Activated CD4-positive, alpha-beta T cell treated with anti-CD3 and anti-CD28 coated beads, Interleukin-2, amount 10 ng/mL, durations not matched to agents 24 days and 14 days (primary cell): ENCODE data around the gene TAP1. TPM values are rescaled to one million over a fixed set of nuclear protein-coding genes. Genes with fewer than 3 reads are reported as not detected.
"Not testable (repeated sequence)": the region's sequence is repeated elsewhere in the genome, so short reads cannot be mapped to it uniquely, and the experiment has no call there.

ENCODE experiments used
- DNase-seq: peaks from one replicate; pipeline ENCODE4 v3.0.0; 2022
- H3K27ac Mint-ChIP-seq: one replicate; pipeline ENCODE4 v1.8.0; 2022; ENCODE audit warnings: mild to moderate bottlenecking, mixed read lengths
- H3K27me3 Mint-ChIP-seq: one replicate; pipeline ENCODE4 v1.8.0; 2022; ENCODE audit warnings: mixed read lengths
- H3K36me3 Mint-ChIP-seq: one replicate; pipeline ENCODE4 v1.8.0; 2022; ENCODE audit warnings: low read depth, mild to moderate bottlenecking, mixed read lengths
- H3K4me1 Mint-ChIP-seq: one replicate; pipeline ENCODE4 v1.8.0; 2021; ENCODE audit warnings: mixed read lengths
- H3K4me3 Mint-ChIP-seq: one replicate; pipeline ENCODE4 v1.8.0; 2022; ENCODE audit warnings: mild to moderate bottlenecking, moderate library complexity, mixed read lengths
- H3K9me3 Mint-ChIP-seq: one replicate; pipeline ENCODE4 v1.8.0; 2021; ENCODE audit warnings: mixed read lengths
- intact Hi-C: fragments of 100-400 bp; cut with micrococcal nuclease; formaldehyde crosslinking; loops from one replicate; pipeline ENCODE4 v1.15.1; 2023
- total RNA-seq: library from RNA; stranded (reverse); gene quantifications from 2 replicates; pipeline ENCODE4 v1.2.3, GENCODE V29; 2022

The TAP1 gene
- total RNA-seq, 1 donor from 2014 or later = 275 TPM

- H3K4me1 Mint-ChIP-seq = no peaks in the 10 kb centered on the region
- no peak overlapping the region for H3K27ac Mint-ChIP-seq
- intact Hi-C loops = no loop called here
- peaks cover 4% of the 10 kb centered on the region for H3K27me3 Mint-ChIP-seq
- no peak overlapping the region for H3K4me3 Mint-ChIP-seq
- no peaks in the 10 kb centered on the region for H3K9me3 Mint-ChIP-seq
- no peak for DNase-seq
- H3K36me3 Mint-ChIP-seq = peaks cover 23% of the 10 kb centered on the region
Measured at GRCh38 chr6:32876603-32877002, 23.1 kb upstream of the TAP1 start.

GRCh38 chr6:32873947-32874346 is 20.4 kb upstream of the TAP1 start:
- peak; percentile 41 for DNase-seq
- H3K4me3 Mint-ChIP-seq, H3K27me3 Mint-ChIP-seq, H3K4me1 Mint-ChIP-seq, H3K27ac Mint-ChIP-seq, intact Hi-C loops, H3K9me3 Mint-ChIP-seq: not testable (repeated sequence)
- H3K36me3 Mint-ChIP-seq = peaks cover 13% of the 10 kb centered on the region

- intact Hi-C loops = loop anchor here (1.0 to 5.0 kb wide), 5 partner anchors 14 to 454 kb away; partner anchors contain the start of genes PSMB9 and TAP2
- Mint-ChIP-seq H3K36me3 (peaks cover 16% of the 10 kb centered on the region), H3K9me3 (no peaks in the 10 kb centered on the region), H3K4me3 (no peak overlapping the region), H3K27ac (no peak overlapping the region), H3K4me1 (peaks cover 31% of the 10 kb centered on the region), H3K27me3 (peaks cover 2% of the 10 kb centered on the region)
- peak; percentile 95 for DNase-seq
Measured at GRCh38 chr6:32868257-32868788, 14.8 kb upstream of the TAP1 start.

GRCh38 chr6:32867554-32868256 is 14.2 kb upstream of the TAP1 start:
- no peaks in the 10 kb centered on the region for H3K9me3 Mint-ChIP-seq
- intact Hi-C loops = loop anchor here (1.0 to 5.0 kb wide), 5 partner anchors 13 to 453 kb away; partner anchors contain the start of genes PSMB9 and TAP2
- DNase-seq = peak; percentile 34
- H3K4me3 Mint-ChIP-seq = peak overlapping the region; percentile 18
- H3K27me3 Mint-ChIP-seq = peaks cover 2% of the 10 kb centered on the region
- H3K36me3 Mint-ChIP-seq = peaks cover 21% of the 10 kb centered on the region
- H3K27ac Mint-ChIP-seq = peak overlapping the region; percentile 84
- H3K4me1 Mint-ChIP-seq = peaks cover 31% of the 10 kb centered on the region

- intact Hi-C loops = loop anchor here (5.0 kb wide), 1 partner anchor 40 kb away; no protein-coding TSS in a partner anchor
- H3K4me3 Mint-ChIP-seq = peak overlapping the region; percentile 18
- H3K27me3 Mint-ChIP-seq = peaks cover 2% of the 10 kb centered on the region
- peaks cover 31% of the 10 kb centered on the region for H3K4me1 Mint-ChIP-seq
- H3K9me3 Mint-ChIP-seq = no peaks in the 10 kb centered on the region
- H3K27ac Mint-ChIP-seq = peak overlapping the region; percentile 84
- DNase-seq = peak; percentile 66
- H3K36me3 Mint-ChIP-seq = peaks cover 20% of the 10 kb centered on the region
Measured at GRCh38 chr6:32867022-32867477, 13.5 kb upstream of the TAP1 start.

- peak; percentile 57 for DNase-seq
- H3K4me3 Mint-ChIP-seq = no peak overlapping the region
- peaks cover 27% of the 10 kb centered on the region for H3K36me3 Mint-ChIP-seq
- peaks cover 27% of the 10 kb centered on the region for H3K4me1 Mint-ChIP-seq
- H3K27ac Mint-ChIP-seq = peak overlapping the region; percentile 68
- H3K27me3 Mint-ChIP-seq = no peaks in the 10 kb centered on the region
- intact Hi-C loops = loop anchor here (5.0 kb wide), 1 partner anchor 39 kb away; no protein-coding TSS in a partner anchor
- H3K9me3 Mint-ChIP-seq = no peaks in the 10 kb centered on the region
Measured at GRCh38 chr6:32865724-32866443, 12.4 kb upstream of the TAP1 start.

- Mint-ChIP-seq H3K36me3 (peaks cover 50% of the 10 kb centered on the region), H3K4me3 (no peak overlapping the region), H3K27ac (no peak overlapping the region), H3K27me3 (no peaks in the 10 kb centered on the region), H3K9me3 (no peaks in the 10 kb centered on the region), H3K4me1 (peaks cover 39% of the 10 kb centered on the region)
- intact Hi-C loops = no loop called here
- no peak for DNase-seq
Measured at GRCh38 chr6:32862725-32863124, 9.2 kb upstream of the TAP1 start.

- no peak for DNase-seq
- Mint-ChIP-seq H3K36me3 (peaks cover 64% of the 10 kb centered on the region), H3K27me3 (no peaks in the 10 kb centered on the region), H3K4me3 (no peak overlapping the region), H3K4me1 (peaks cover 42% of the 10 kb centered on the region), H3K9me3 (no peaks in the 10 kb centered on the region), H3K27ac (peak overlapping the region; percentile 3)
- intact Hi-C loops = no loop called here
Measured at GRCh38 chr6:32860674-32861073, 7.2 kb upstream of the TAP1 start.

GRCh38 chr6:32858194-32858593 is 4.7 kb upstream of the TAP1 start:
- H3K4me1 Mint-ChIP-seq = peaks cover 41% of the 10 kb centered on the region
- no peaks in the 10 kb centered on the region for H3K27me3 Mint-ChIP-seq
- DNase-seq = peak; percentile 49
- intact Hi-C loops = loop anchor here (10.0 kb wide), 1 partner anchor 1193 kb away; the partner anchor contains the start of genes C6orf47, CSNK2B, GPANK1 and LY6G5B
- H3K27ac Mint-ChIP-seq = peak overlapping the region; percentile 69
- H3K4me3 Mint-ChIP-seq = peak overlapping the region; percentile 50
- peaks cover 65% of the 10 kb centered on the region for H3K36me3 Mint-ChIP-seq
- H3K9me3 Mint-ChIP-seq = no peaks in the 10 kb centered on the region

GRCh38 chr6:32857156-32857891 is 3.8 kb upstream of the TAP1 start:
- Mint-ChIP-seq H3K4me3 (peak overlapping the region; percentile 50), H3K27me3 (no peaks in the 10 kb centered on the region), H3K9me3 (no peaks in the 10 kb centered on the region), H3K36me3 (peaks cover 69% of the 10 kb centered on the region), H3K27ac (peak overlapping the region; percentile 69), H3K4me1 (peaks cover 41% of the 10 kb centered on the region)
- intact Hi-C loops = loop anchor here (10.0 kb wide), 1 partner anchor 1193 kb away; the partner anchor contains the start of genes C6orf47, CSNK2B, GPANK1 and LY6G5B
- DNase-seq = peak; percentile 52

GRCh38 chr6:32855467-32856174 is 2.1 kb upstream of the TAP1 start:
- Mint-ChIP-seq H3K4me1 (peaks cover 55% of the 10 kb centered on the region), H3K4me3 (peak overlapping the region; percentile 97), H3K27me3 (no peaks in the 10 kb centered on the region), H3K27ac (peak overlapping the region; percentile 96), H3K9me3 (no peaks in the 10 kb centered on the region), H3K36me3 (peaks cover 73% of the 10 kb centered on the region)
- intact Hi-C loops = loop anchor here (10.0 kb wide), 1 partner anchor 1191 kb away; the partner anchor contains the start of genes C6orf47, CSNK2B, GPANK1 and LY6G5B
- DNase-seq = peak; percentile 60

GRCh38 chr6:32854376-32855178 is 1.1 kb upstream of the TAP1 start:
- peak overlapping the region; percentile 96 for H3K27ac Mint-ChIP-seq
- H3K36me3 Mint-ChIP-seq = peaks cover 78% of the 10 kb centered on the region
- intact Hi-C loops = loop anchor here (1.0 to 10.0 kb wide), 4 partner anchors 14 to 1190 kb away; partner anchors contain the start of genes C6orf47, CSNK2B, GPANK1 and LY6G5B
- H3K27me3 Mint-ChIP-seq = no peaks in the 10 kb centered on the region
- H3K4me3 Mint-ChIP-seq = peak overlapping the region; percentile 97
- H3K9me3 Mint-ChIP-seq = no peaks in the 10 kb centered on the region
- H3K4me1 Mint-ChIP-seq = peaks cover 60% of the 10 kb centered on the region
- peak; percentile 92 for DNase-seq
